ENCODE data around the gene SPTBN1. TPM values are rescaled to one million over a fixed set of nuclear protein-coding genes. Genes with fewer than 3 reads are reported as not detected.

SPTBN1 gene
- total and polyA plus RNA-seq, 2 donors (not counting 3 experiments of a cell fraction or from before 2014, with no cell fraction given), result 63.3 to 320 TPM

- no peak overlapping the region for H3K4me3 ChIP-seq (replicated peaks in 1 of 3; ENCODE audit: insufficient read depth in 1 of 3, low read depth in 1 of 3, low read length in 3 of 3)
- POLR2A ChIA-PET, result interaction anchor here (0.7 to 1.0 kb wide), 2 partner anchors 28 to 677 kb away, joined by 3 to 4 read pairs; no protein-coding TSS in a partner anchor
Observed at GRCh38 chr2:54531558-54531957, 75.4 kb downstream of the SPTBN1 start.

GRCh38 chr2:54534221-54534620, 78.1 kb downstream of the SPTBN1 start:
- no peak for FAIRE-seq

More at GRCh38 chr2:54531558-54531957, 75.4 kb downstream of the SPTBN1 start:
- no peaks in the 10 kb centered on the region for H4K20me1 ChIP-seq (replicated peaks; ENCODE audit: control insufficient read depth, extremely low read depth, insufficient read depth, low read length)
- peaks cover 2% of the 10 kb centered on the region for H3K79me2 ChIP-seq (ENCODE audit: control insufficient read depth, insufficient read depth, low read length)
- DNase-seq (ENCODE audit: low read depth, low spot score) (peak; percentile 58), FAIRE-seq (peak; percentile 92)
- TF ChIP-seq JUN (IDR thresholded peaks at IDR 0.05; ENCODE audit: borderline replicate concordance, insufficient read depth, insufficient read length, low read depth) (no peak), FOS (IDR thresholded peaks at IDR 0.05; ENCODE audit: borderline replicate concordance, insufficient read depth, low read length) (peak; percentile 30), GATA2 (IDR thresholded peaks at IDR 0.05; ENCODE audit: insufficient read depth, insufficient read length, low read depth, low read length) (peak; percentile 54), EZH2 (IDR thresholded peaks at IDR 0.05; ENCODE audit: borderline replicate concordance, low read depth, low read length, severe bottlenecking) (no peak), MYC (IDR thresholded peaks at IDR 0.05; ENCODE audit: low read depth, low read length) (no peak), POLR2A (IDR thresholded peaks at IDR 0.05; ENCODE audit: low read depth, low read length) (no peak)
- intact Hi-C loops (cut with micrococcal nuclease), result no loop called here
- no peak overlapping the region for H2AFZ ChIP-seq (ENCODE audit: low read depth, low read length)
- H3K4me1 ChIP-seq (ENCODE audit: control insufficient read depth, extremely low read depth, insufficient read depth, low read length), result peaks cover 18% of the 10 kb centered on the region
- H3K36me3 ChIP-seq (ENCODE audit: control insufficient read depth in 2 of 2, extremely low read depth in 1 of 2, insufficient read depth in 2 of 2, low read length in 2 of 2), result peaks cover 9 to 10% of the 10 kb centered on the region in 2 experiments
- no peak overlapping the region for H3K4me2 ChIP-seq (ENCODE audit: insufficient read depth, low read length)
- dilution Hi-C loops (cut with MboI; ENCODE audit: extremely low pct_ligation_motif_present, low sequenced_read_pairs), result no loop called here
- H3K9me1 ChIP-seq (replicated peaks; ENCODE audit: control insufficient read depth, extremely low read depth, insufficient read depth, low read length), result no peaks in the 10 kb centered on the region
- peak overlapping the region; percentile 40 for H3K27ac ChIP-seq (ENCODE audit: insufficient read depth, low read depth, low read length)
- CTCF ChIA-PET, result interaction anchor here (0.6 to 1.6 kb wide), 9 partner anchors 9 to 579 kb away, joined by 3 to 11 read pairs (median 5); no protein-coding TSS in a partner anchor
- H3K9ac ChIP-seq (replicated peaks; ENCODE audit: extremely low read depth, insufficient read depth, low read length), result no peak overlapping the region
- H3K9me3 ChIP-seq (replicated peaks; ENCODE audit: control insufficient read depth, insufficient read depth, low read length), result no peaks in the 10 kb centered on the region
- BruUV-seq (replicated peaks), result no TSS peak
- no peaks in the 10 kb centered on the region for H3K27me3 ChIP-seq (ENCODE audit: control insufficient read depth in 2 of 2, insufficient read depth in 2 of 2, low read length in 2 of 2)

More at GRCh38 chr2:54534221-54534620, 78.1 kb downstream of the SPTBN1 start:
- ChIA-PET POLR2A (no interaction called here), CTCF (no interaction called here)
- no peak overlapping the region for H2AFZ ChIP-seq (ENCODE audit: low read depth, low read length)
- H3K27me3 ChIP-seq (ENCODE audit: control insufficient read depth in 2 of 2, insufficient read depth in 2 of 2, low read length in 2 of 2), result no peaks in the 10 kb centered on the region
- no peaks in the 10 kb centered on the region for H3K9me1 ChIP-seq (replicated peaks; ENCODE audit: control insufficient read depth, extremely low read depth, insufficient read depth, low read length)
- H3K9ac ChIP-seq (replicated peaks; ENCODE audit: extremely low read depth, insufficient read depth, low read length), result no peak overlapping the region
- no peak for TF ChIP-seq POLR2A (IDR thresholded peaks at IDR 0.05; ENCODE audit: low read depth, low read length)
- no peak for TF ChIP-seq CTCF (IDR thresholded peaks at IDR 0.05; ENCODE audit: extremely low read depth in 1 of 2, insufficient read depth in 1 of 2, low read depth in 1 of 2, low read length in 2 of 2)
- no peak for TF ChIP-seq MAX (IDR thresholded peaks at IDR 0.05; ENCODE audit: insufficient read depth, insufficient read length)
- no peak for TF ChIP-seq FOS (IDR thresholded peaks at IDR 0.05; ENCODE audit: borderline replicate concordance, insufficient read depth, low read length)
- TF ChIP-seq JUN (IDR thresholded peaks at IDR 0.05; ENCODE audit: borderline replicate concordance, insufficient read depth, insufficient read length, low read depth), result no peak
- TF ChIP-seq POLR2AphosphoS5 (IDR thresholded peaks at IDR 0.05; ENCODE audit: insufficient read depth, low read depth, low read length), result no peak
- no peak for TF ChIP-seq MYC (IDR thresholded peaks at IDR 0.05; ENCODE audit: low read depth, low read length)
- no peak for TF ChIP-seq EZH2 (IDR thresholded peaks at IDR 0.05; ENCODE audit: borderline replicate concordance, low read depth, low read length, severe bottlenecking)
- no peak for TF ChIP-seq GATA2 (IDR thresholded peaks at IDR 0.05; ENCODE audit: insufficient read depth, insufficient read length, low read depth, low read length)
- H3K79me2 ChIP-seq (ENCODE audit: control insufficient read depth, insufficient read depth, low read length), result peaks cover 2% of the 10 kb centered on the region
- peaks cover 0 to 2% of the 10 kb centered on the region in 2 experiments for H3K36me3 ChIP-seq (ENCODE audit: control insufficient read depth in 2 of 2, extremely low read depth in 1 of 2, insufficient read depth in 2 of 2, low read length in 2 of 2)
- H4K20me1 ChIP-seq (replicated peaks; ENCODE audit: control insufficient read depth, extremely low read depth, insufficient read depth, low read length), result no peaks in the 10 kb centered on the region
- intact Hi-C loops (cut with micrococcal nuclease), result no loop called here
- no peaks in the 10 kb centered on the region for H3K9me3 ChIP-seq (replicated peaks; ENCODE audit: control insufficient read depth, insufficient read depth, low read length)
- dilution Hi-C loops (cut with MboI; ENCODE audit: extremely low pct_ligation_motif_present, low sequenced_read_pairs), result no loop called here
- H3K4me1 ChIP-seq (ENCODE audit: control insufficient read depth, extremely low read depth, insufficient read depth, low read length), result peaks cover 18% of the 10 kb centered on the region
- no TSS peak for BruUV-seq (replicated peaks)
- no peak overlapping the region for H3K27ac ChIP-seq (ENCODE audit: insufficient read depth, low read depth, low read length)
- H3K4me2 ChIP-seq (ENCODE audit: insufficient read depth, low read length), result no peak overlapping the region
- no peak overlapping the region for H3K4me3 ChIP-seq (replicated peaks in 1 of 3; ENCODE audit: insufficient read depth in 1 of 3, low read depth in 1 of 3, low read length in 3 of 3)
- DNase-seq (ENCODE audit: low read depth, low spot score), result no peak
